HFFc6 (cell line): ENCODE data around the gene REXO1. TPM values are rescaled to one million over a fixed set of nuclear protein-coding genes. Genes with fewer than 3 reads are reported as not detected.
A peak's percentile ranks its signal among the peaks of the same experiment; 100 is the strongest.

Experiments used
- DNase-seq: peaks from one replicate; pipeline ENCODE4 v3.0.0-alpha.2; 2018
- H3K27ac Mint-ChIP-seq: 2 replicates; pipeline ENCODE4 v1.8.0; 2020; ENCODE audit warnings: mild to moderate bottlenecking, mixed read lengths
- H3K27me3 Mint-ChIP-seq: 2 replicates; pipeline ENCODE4 v1.8.0; 2021; ENCODE audit warnings: mild to moderate bottlenecking, moderate library complexity, mixed read lengths; ENCODE audit not compliant: insufficient read depth
- H3K36me3 Mint-ChIP-seq: 2 replicates; pipeline ENCODE4 v1.8.0; 2021; ENCODE audit warnings: low read depth, mixed read lengths
- H3K4me1 Mint-ChIP-seq: 2 replicates; pipeline ENCODE4 v1.8.0; 2020; ENCODE audit warnings: low read depth, mixed read lengths
- H3K4me3 Mint-ChIP-seq: 2 replicates; pipeline ENCODE4 v1.8.0; 2020; ENCODE audit warnings: mild to moderate bottlenecking, moderate library complexity, mixed read lengths
- H3K9me3 Mint-ChIP-seq: 2 replicates; pipeline ENCODE4 v1.8.0; 2020; ENCODE audit warnings: mild to moderate bottlenecking, mixed read lengths
- CTCF ChIP-seq: fragments of 200-600 bp; sonication (generic); IDR thresholded peaks from 2 replicates; pipeline ENCODE4 v1.5.0; 2021; ENCODE audit warnings: antibody characterized with exemption, mild to moderate bottlenecking
- total RNA-seq, 6 experiments: library from RNA; stranded (reverse); fragmentation: NEBNext Ultra II Directional; extraction: Animal tissue kit (Norgen Biotek cat#: 25700); gene quantifications; 2 replicates in 1 of 6; 3 replicates in 5 of 6; pipeline ENCODE4 v1.2.3, GENCODE V29; 2021

REXO1 gene
- total RNA-seq, 6 experiments from 2014 or later, result 32.9 to 38.2 (median 34.6) TPM

GRCh38 chr19:1825909-1826556 lies 22.2 kb downstream of the REXO1 start:
- H3K27ac Mint-ChIP-seq, result no peak overlapping the region
- DNase-seq, result peak; percentile 25
- H3K4me1 Mint-ChIP-seq, result peaks cover 4% of the 10 kb centered on the region; the same call in 1 of the 2 replicates
- peaks cover 7% of the 10 kb centered on the region; the same call in 1 of the 2 replicates for H3K36me3 Mint-ChIP-seq
- no peaks in the 10 kb centered on the region for H3K9me3 Mint-ChIP-seq
- no peak overlapping the region for H3K4me3 Mint-ChIP-seq
- no peaks in the 10 kb centered on the region for H3K27me3 Mint-ChIP-seq
- peak; percentile 93 for TF ChIP-seq CTCF

- H3K36me3 Mint-ChIP-seq, result peaks cover 8% of the 10 kb centered on the region; the same call in 1 of the 2 replicates
- H3K9me3 Mint-ChIP-seq, result no peaks in the 10 kb centered on the region
- peaks cover 4% of the 10 kb centered on the region; the same call in 1 of the 2 replicates for H3K4me1 Mint-ChIP-seq
- H3K4me3 Mint-ChIP-seq, result no peak overlapping the region
- no peak for TF ChIP-seq CTCF
- no peaks in the 10 kb centered on the region; the same call in 1 of the 2 replicates for H3K27me3 Mint-ChIP-seq
- no peak overlapping the region for H3K27ac Mint-ChIP-seq
- DNase-seq, result no peak
Observed at GRCh38 chr19:1824252-1824622, 24.0 kb downstream of the REXO1 start.

DNA sequence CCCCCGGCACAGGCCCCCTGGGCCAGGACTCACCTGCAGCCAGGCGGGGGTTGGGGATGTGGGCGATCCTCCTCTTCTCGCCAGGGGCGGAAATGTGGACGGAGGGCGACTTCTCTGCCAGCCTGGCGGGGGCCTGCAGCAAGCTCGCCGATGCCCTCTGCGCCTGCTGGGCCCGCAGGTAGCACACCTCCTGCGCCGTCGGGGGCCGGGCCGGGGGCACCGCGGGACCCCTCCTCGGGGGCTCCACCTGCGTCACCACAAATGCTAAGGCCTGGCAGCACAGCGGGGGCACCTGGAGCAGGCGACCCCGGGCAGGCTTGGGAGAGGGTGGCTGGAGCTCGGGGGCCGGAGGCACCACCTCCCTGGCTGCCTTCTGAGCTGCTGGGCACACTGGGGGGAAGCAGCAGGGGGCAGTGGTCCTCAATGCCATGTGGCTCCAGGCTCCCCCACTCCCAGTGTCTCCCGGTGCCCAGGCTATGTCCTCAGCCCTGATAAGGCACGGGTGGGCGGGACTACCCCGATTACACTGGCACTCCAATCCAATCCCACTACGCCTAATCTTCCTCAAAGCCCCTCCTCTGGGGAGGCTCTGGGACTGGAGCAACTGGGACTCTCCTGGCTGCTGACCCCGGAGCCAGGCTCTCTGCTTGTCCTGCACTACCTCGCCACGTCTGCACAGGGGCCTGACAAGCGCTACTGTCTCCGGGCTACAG lies 24.6 kb downstream of the REXO1 start:
- no peak for DNase-seq
- Mint-ChIP-seq H3K27me3 (no peaks in the 10 kb centered on the region; the same call in 1 of the 2 replicates), H3K4me3 (no peak overlapping the region), H3K4me1 (peaks cover 4% of the 10 kb centered on the region; the same call in 1 of the 2 replicates), H3K27ac (no peak overlapping the region), H3K36me3 (peaks cover 8% of the 10 kb centered on the region; the same call in 1 of the 2 replicates), H3K9me3 (no peaks in the 10 kb centered on the region)
- TF ChIP-seq CTCF, result no peak

GRCh38 chr19:1823020-1823419 lies 25.3 kb downstream of the REXO1 start:
- Mint-ChIP-seq H3K4me1 (peaks cover 4% of the 10 kb centered on the region; the same call in 1 of the 2 replicates), H3K27me3 (no peaks in the 10 kb centered on the region; the same call in 1 of the 2 replicates), H3K9me3 (no peaks in the 10 kb centered on the region), H3K36me3 (peaks cover 8% of the 10 kb centered on the region; the same call in 1 of the 2 replicates), H3K4me3 (no peak overlapping the region), H3K27ac (no peak overlapping the region)
- TF ChIP-seq CTCF, result no peak
- DNase-seq, result no peak

DNA sequence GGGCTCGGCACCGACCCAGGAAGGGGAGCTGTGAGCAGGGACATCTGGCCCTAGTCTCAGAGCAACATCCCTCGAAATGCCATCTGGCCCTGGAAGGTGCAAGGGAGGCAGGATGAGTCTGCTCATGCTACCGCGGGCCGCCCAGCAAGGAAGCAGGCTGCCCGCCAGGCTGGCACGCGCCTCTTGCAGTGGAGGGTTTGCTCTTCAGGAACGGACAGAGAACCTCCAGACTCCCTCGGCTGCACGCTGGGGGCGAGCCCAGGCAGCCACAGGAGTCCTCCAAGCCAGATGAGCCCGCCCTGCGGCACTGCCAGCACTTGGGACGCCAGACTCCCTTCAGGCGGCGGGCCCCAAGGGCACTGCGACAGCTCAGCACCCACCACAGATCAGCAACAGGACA lies 26.1 kb downstream of the REXO1 start:
- peaks cover 8% of the 10 kb centered on the region; the same call in 1 of the 2 replicates for H3K36me3 Mint-ChIP-seq
- H3K4me1 Mint-ChIP-seq, result peaks cover 4% of the 10 kb centered on the region; the same call in 1 of the 2 replicates
- H3K27ac Mint-ChIP-seq, result no peak overlapping the region; the same call in 1 of the 2 replicates
- H3K27me3 Mint-ChIP-seq, result no peaks in the 10 kb centered on the region; the same call in 1 of the 2 replicates
- H3K9me3 Mint-ChIP-seq, result no peaks in the 10 kb centered on the region
- H3K4me3 Mint-ChIP-seq, result no peak overlapping the region
- TF ChIP-seq CTCF, result no peak
- DNase-seq, result no peak
